GM19043 (cell line): Measurements from ENCODE around the gene TRDN.

Experiments
- ATAC-seq: cut with Tn5 transposase; IDR thresholded peaks from one replicate; pipeline ENCODE4 v1.9.1; 2021; ENCODE audit warnings: low read depth; ENCODE audit not compliant: unreplicated experiment

The TRDN gene

DNA sequence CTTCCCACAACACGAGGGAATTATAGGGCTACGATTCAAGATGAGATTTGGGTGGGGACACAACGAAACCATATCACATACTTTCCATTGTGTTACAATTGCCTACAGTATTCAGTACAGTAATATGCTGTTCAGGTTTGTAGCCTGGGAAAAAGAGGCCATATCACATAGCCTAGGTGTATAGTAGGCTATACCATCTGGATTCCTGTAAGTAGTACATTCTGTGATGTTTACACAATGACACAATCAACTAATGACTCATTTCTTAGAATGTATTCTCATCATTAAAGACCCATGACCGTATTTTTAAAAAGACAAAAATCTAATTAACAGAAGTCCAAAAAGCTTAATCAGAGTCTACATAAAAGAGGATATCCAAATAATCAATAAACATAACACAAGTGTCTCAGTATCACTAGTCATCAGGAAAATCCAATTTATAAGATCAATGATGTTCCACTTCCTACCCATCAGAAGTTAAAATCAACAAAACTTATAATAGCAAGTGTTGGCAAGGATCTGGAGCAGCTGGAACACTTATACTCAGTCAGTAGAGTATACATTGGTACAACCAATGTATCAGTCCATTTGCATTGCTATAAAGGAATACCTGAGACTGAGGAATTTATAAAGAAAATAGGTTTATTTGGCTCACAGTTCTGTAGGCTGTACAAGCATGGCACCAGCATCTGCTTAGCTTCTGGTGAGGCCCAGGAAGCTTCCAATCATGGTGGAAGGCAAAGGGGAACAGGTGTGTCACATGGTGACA lies 424.8 kb downstream of the TRDN start:
- no peak for ATAC-seq

GRCh38 chr6:123210645-123211044 lies 426.1 kb downstream of the TRDN start:
- no peak for ATAC-seq

- ATAC-seq = no peak
Measured at GRCh38 chr6:123207967-123208510, 428.7 kb downstream of the TRDN start.

GRCh38 chr6:123203928-123204327 lies 432.8 kb downstream of the TRDN start:
- ATAC-seq = no peak

GRCh38 chr6:123201869-123202372 lies 434.8 kb downstream of the TRDN start:
- ATAC-seq = no peak

DNA sequence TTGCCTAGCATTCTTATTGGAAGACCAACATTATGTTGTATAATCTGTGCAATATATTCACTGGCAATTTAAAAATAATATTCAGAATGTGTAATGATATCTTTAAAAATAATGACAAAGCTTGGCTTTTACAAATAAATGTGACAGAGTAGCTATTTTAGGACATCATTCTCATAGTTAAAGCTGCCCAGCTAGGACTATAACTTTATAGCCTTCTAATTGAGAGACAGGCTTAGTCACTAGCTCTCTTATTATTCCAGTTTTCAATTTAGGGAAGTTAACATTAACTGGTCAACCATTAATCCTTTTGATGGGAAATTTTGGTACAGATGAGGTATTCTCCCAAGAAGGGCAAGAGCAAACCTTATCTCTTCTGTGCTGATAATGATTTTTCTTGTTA lies 443.5 kb downstream of the TRDN start:
- no peak for ATAC-seq

DNA sequence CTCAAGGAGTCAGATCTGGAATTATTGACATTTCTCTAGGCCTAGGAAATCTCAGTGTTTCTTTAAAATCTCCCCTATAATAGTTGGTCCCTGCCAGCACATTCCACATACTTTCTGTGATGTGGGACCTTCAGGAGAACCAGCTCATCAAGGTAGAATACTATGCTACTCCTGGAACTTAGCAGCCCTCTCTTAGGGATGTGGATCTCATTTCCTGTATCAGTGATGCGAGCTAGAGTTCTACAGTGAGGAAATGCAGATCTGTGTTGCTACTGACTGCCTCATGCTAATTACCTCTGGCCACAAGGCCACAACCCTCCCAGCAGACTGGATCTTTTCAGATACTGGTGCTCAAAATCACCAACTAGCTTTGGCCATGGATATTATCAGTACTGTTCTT lies 446.9 kb downstream of the TRDN start:
- no peak for ATAC-seq

DNA sequence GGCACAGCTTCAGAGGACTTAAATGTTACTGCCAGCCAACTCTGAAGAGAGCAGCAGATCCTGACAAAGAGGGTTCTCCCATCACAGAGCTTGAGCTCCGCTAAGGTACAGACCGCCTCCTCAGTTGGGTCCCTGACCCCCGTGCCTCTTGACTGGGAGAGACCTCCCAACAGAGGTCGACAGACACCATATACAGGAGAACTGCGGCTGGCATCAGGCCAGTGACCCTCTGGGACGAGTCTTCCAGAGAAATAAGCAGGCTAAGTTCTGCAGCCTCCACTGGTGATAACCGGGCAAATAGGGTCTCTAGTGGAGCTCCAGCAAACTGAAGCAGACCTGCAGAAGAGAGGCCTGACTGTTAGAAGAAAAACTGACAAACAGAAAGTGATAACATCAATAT lies 453.8 kb downstream of the TRDN start:
- ATAC-seq = no peak

- ATAC-seq = no peak
Measured at GRCh38 chr6:123176706-123177105, 460.0 kb downstream of the TRDN start.

GRCh38 chr6:123171341-123172115 lies 465.2 kb downstream of the TRDN start:
- ATAC-seq = no peak

- no peak for ATAC-seq
Measured at GRCh38 chr6:123169774-123170095, 467.0 kb downstream of the TRDN start.

- ATAC-seq = no peak
Measured at GRCh38 chr6:123168892-123169773, 467.6 kb downstream of the TRDN start.

DNA sequence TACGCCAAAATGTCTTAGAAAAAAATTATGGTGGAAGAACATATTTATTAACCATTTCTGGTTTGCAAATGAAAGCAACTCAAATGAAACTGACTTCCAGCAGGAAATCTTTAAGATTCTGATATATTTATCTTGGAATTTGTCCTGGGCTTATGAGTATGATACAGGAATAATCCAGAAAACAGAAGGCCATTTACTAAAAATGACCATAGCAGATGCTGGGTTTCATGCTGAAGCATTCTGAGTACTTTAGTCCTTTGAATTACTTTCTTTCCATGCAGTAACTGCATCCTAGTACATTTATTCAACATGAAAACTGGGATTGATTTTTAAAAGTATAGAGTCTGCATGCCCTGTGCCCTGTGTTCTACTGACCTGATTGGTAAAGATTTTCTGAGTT lies 468.3 kb downstream of the TRDN start:
- no peak for ATAC-seq
